Activated CD4-positive, alpha-beta T cell treated with anti-CD3 and anti-CD28 coated beads, Interleukin-2, amount 10 ng/mL, durations not matched to agents 7 days and 5 days (primary cell): ENCODE measurements around the gene RIPK4. TPM values are rescaled to one million over a fixed set of nuclear protein-coding genes. Genes with fewer than 3 reads are reported as not detected.

Experiments
- CTCF ChIA-PET: fragments of 350-600 bp; sonication (Branson Sonifier 250); formaldehyde crosslinking; loops from one replicate; lab custom pipeline; 2021; ENCODE audit warnings: antibody characterized with exemption; lab: Charles Lee
- POLR2A ChIA-PET: fragments of 350-600 bp; sonication (Branson Sonifier 250); formaldehyde crosslinking; loops from one replicate; lab custom pipeline; 2021; ENCODE audit warnings: antibody characterized with exemption; lab: Charles Lee
- DNase-seq: peaks from one replicate; pipeline ENCODE4 v3.0.0-alpha.2; 2020
- H3K27ac Mint-ChIP-seq: one replicate; pipeline ENCODE4 v1.8.0; 2021; ENCODE audit warnings: mild to moderate bottlenecking, moderate library complexity, mixed read lengths
- H3K27me3 Mint-ChIP-seq: one replicate; pipeline ENCODE4 v1.8.0; 2021; ENCODE audit warnings: mixed read lengths
- H3K36me3 Mint-ChIP-seq: one replicate; pipeline ENCODE4 v1.8.0; 2021; ENCODE audit warnings: low read depth, mixed read lengths
- H3K4me1 Mint-ChIP-seq: one replicate; pipeline ENCODE4 v1.8.0; 2021; ENCODE audit warnings: mixed read lengths
- H3K4me3 Mint-ChIP-seq: one replicate; pipeline ENCODE4 v1.8.0; 2021; ENCODE audit warnings: mild to moderate bottlenecking, moderate library complexity, mixed read lengths
- H3K9me3 Mint-ChIP-seq: one replicate; pipeline ENCODE4 v1.8.0; 2021; ENCODE audit warnings: mixed read lengths
- total RNA-seq, 2 experiments: library from RNA; stranded (reverse); gene quantifications; one replicate each; pipeline ENCODE4 v1.2.3, GENCODE V29; 2021

Gene RIPK4
- total RNA-seq, 2 experiments from 2014 or later: 0.07 TPM; not detected in 1

GRCh38 chr21:41743321-41744027 lies 23.4 kb downstream of the RIPK4 start:
- ChIA-PET CTCF (interaction anchor here (1.5 kb wide), 1 partner anchor 19 kb away, joined by 4 read pairs; no protein-coding TSS in a partner anchor), POLR2A (no interaction called here)
- DNase-seq: no peak
- H3K36me3 Mint-ChIP-seq: no peaks in the 10 kb centered on the region
- H3K4me1 Mint-ChIP-seq: no peaks in the 10 kb centered on the region
- no peak overlapping the region for H3K27ac Mint-ChIP-seq
- no peaks in the 10 kb centered on the region for H3K9me3 Mint-ChIP-seq
- H3K27me3 Mint-ChIP-seq: no peaks in the 10 kb centered on the region
- no peak overlapping the region for H3K4me3 Mint-ChIP-seq

DNA sequence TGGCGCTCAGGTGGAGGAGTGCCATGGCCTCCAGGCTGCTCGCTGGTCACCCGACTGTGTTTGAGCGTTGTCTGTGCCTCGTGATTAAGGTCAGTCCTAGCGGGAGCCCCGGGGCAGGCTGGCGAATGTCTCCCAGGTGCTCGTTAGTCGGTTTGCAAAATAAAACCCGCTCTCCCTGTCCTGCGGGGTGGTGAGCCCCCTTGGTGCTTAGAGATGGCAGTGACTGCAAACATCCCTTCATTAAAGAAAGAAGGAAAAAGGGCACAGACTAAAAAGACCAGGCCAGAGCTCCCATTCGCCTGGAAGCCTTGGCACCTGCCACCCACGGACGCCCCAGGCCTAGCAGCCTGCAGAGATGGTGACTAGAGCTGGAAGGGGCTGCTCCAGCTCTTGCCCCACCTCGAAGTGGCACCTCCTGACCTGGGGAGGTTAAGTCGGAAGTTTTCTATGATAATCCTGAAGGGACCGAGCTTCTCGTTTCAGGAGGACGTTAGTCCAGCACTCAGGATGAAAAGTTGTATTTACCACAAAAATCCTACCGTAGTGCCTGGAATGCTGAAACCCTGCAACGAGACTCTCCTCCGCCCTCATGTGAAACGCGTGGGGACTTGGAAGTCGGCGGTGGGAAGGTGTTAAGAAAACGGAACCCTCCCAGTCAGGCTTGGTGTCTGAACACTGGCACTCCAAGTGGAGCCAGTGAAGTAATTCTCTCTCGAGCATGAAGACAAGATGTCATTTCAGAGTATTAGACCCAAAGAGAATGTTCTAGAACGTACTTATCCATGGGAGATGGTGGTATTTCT lies 24.6 kb downstream of the RIPK4 start:
- DNase-seq: no peak
- no peaks in the 10 kb centered on the region for H3K4me1 Mint-ChIP-seq
- no peak overlapping the region for H3K27ac Mint-ChIP-seq
- H3K9me3 Mint-ChIP-seq: no peaks in the 10 kb centered on the region
- no peak overlapping the region for H3K4me3 Mint-ChIP-seq
- POLR2A ChIA-PET: no interaction called here
- H3K27me3 Mint-ChIP-seq: no peaks in the 10 kb centered on the region
- CTCF ChIA-PET: interaction anchor here (0.6 kb wide), 1 partner anchor 585 kb away, joined by 3 read pairs; no protein-coding TSS in a partner anchor
- H3K36me3 Mint-ChIP-seq: no peaks in the 10 kb centered on the region

DNA sequence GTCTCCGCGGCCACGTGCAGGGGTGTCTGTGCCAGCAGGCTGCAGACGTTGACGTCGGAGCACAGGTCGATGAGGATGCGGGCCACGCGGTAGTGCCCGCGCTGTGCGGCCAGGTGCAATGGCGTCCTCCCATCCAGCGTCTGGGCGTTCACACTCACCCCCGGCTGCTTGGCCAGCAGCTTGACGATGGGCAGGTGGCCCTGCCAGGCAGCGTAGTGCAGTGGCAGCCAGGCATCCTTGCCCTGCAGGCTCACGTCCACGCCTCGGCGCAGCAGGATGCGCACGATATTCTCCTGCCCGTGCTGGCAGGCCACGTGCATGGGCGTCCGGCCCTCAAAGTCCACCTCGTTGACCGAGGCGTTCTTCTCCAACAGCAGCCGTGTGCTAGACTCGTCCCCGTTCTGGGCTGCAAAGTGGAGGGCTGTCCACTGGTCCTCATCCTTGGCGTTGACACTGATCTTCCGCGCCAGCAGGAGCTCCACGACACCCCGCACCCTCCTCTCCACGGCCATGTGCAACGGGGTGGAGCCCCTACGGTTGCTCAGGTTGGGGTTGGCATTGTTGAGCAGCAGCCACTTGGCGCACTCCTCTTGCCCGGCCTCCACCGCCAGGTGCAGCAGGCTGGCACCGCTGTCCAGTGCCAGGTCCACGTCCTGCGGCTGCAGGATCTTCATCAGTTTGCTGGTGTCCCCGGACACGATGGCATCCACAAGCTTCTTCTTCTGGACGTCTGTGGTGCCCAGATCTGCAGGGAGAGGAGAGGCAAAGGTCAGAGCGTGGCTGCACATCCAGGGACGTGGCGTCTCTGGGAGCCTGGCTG lies 25.4 kb downstream of the RIPK4 start:
- CTCF ChIA-PET: interaction anchor here (0.6 kb wide), 1 partner anchor 586 kb away, joined by 3 read pairs; no protein-coding TSS in a partner anchor
- no peaks in the 10 kb centered on the region for H3K27me3 Mint-ChIP-seq
- H3K36me3 Mint-ChIP-seq: no peaks in the 10 kb centered on the region
- no peaks in the 10 kb centered on the region for H3K4me1 Mint-ChIP-seq
- H3K27ac Mint-ChIP-seq: no peak overlapping the region
- POLR2A ChIA-PET: no interaction called here
- H3K9me3 Mint-ChIP-seq: peaks cover 2% of the 10 kb centered on the region
- H3K4me3 Mint-ChIP-seq: no peak overlapping the region
- DNase-seq: no peak

- ChIA-PET CTCF (no interaction called here), POLR2A (no interaction called here)
- Mint-ChIP-seq H3K27ac (no peak overlapping the region), H3K27me3 (no peaks in the 10 kb centered on the region), H3K36me3 (no peaks in the 10 kb centered on the region), H3K4me3 (no peak overlapping the region), H3K9me3 (peaks cover 2% of the 10 kb centered on the region), H3K4me1 (no peaks in the 10 kb centered on the region)
- no peak for DNase-seq
These were observed 26.1 kb downstream of the RIPK4 start for GRCh38 chr21:41740604-41741252.

DNA sequence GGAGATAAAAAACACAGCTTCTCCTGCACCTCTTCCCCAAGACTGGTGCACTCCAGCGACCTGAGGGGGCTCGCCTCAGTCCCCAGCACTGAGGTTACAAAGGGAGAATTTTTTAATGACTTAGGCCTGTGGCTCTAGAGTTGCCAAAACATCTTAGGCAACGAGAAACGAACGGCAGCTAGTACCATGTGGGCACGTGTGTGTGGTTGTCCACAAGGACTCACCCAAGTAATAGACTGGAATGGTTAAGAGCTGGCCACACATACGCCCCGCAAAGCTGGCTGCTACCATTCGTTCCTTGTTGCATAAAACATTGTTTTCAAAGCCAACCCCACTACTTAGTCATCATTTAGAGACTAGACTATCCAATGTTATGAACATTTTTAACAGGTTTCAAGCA lies 26.9 kb downstream of the RIPK4 start:
- no peaks in the 10 kb centered on the region for H3K36me3 Mint-ChIP-seq
- no peak overlapping the region for H3K27ac Mint-ChIP-seq
- H3K4me3 Mint-ChIP-seq: no peak overlapping the region
- DNase-seq: no peak
- H3K4me1 Mint-ChIP-seq: no peaks in the 10 kb centered on the region
- ChIA-PET POLR2A (no interaction called here), CTCF (no interaction called here)
- no peaks in the 10 kb centered on the region for H3K27me3 Mint-ChIP-seq
- H3K9me3 Mint-ChIP-seq: peaks cover 2% of the 10 kb centered on the region

DNA sequence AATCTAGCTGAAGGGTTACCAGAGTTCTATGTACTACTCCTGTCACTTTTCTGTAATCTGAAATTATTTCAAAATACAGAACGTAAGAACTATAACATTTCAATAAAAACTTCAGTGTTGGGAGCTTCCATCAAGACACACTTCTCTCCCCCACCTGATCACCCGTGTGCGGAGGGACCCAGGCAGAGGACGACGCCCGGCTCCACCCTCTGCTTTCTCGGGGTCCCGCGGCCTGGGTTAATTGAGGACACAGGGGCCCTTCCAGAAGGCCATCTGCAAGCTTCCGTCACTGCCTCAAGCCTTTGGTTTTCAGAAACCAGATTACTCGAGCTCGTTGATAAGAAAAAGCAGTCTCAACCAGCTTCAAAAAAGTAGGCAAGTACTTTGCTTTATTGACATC lies 27.8 kb downstream of the RIPK4 start:
- Mint-ChIP-seq H3K27ac (no peak overlapping the region), H3K9me3 (peaks cover 2% of the 10 kb centered on the region), H3K4me3 (no peak overlapping the region), H3K36me3 (no peaks in the 10 kb centered on the region), H3K4me1 (no peaks in the 10 kb centered on the region), H3K27me3 (no peaks in the 10 kb centered on the region)
- ChIA-PET POLR2A (no interaction called here), CTCF (no interaction called here)
- no peak for DNase-seq

DNA sequence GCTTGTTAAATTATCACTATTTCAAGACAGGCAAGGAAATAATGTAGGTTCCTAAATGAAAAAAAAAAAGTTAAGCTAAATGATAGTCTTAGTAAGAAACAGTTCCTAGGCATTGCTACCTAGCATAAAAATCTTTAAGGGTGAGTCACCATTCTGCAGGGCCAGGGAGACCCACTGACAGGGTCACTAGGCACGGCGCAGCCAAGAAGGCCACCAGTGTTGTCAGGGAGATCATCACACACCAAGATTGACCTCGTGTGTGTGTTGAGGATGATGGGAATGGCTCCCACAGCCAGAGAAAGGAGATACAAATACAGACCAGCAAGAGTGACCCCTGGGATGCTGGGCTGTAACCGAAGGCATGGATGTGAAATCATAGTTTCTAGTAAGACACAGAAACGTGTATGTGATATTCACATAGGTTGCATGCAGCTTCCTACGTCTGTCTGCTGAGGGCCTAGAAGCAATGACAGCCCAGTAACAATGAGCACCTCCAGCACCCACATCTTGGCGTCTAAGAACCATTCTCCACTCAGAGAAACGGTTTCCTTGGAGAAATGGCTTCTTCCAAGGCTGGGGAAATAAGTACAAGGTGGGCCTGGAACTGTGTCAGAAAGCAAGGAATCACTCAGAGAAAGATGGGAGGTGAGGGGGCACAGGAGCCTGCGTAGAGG lies 29.1 kb downstream of the RIPK4 start:
- H3K4me3 Mint-ChIP-seq: no peak overlapping the region
- H3K27ac Mint-ChIP-seq: no peak overlapping the region
- H3K36me3 Mint-ChIP-seq: no peaks in the 10 kb centered on the region
- no peaks in the 10 kb centered on the region for H3K4me1 Mint-ChIP-seq
- ChIA-PET POLR2A (no interaction called here), CTCF (no interaction called here)
- DNase-seq: no peak
- H3K27me3 Mint-ChIP-seq: peaks cover 3% of the 10 kb centered on the region
- peaks cover 2% of the 10 kb centered on the region for H3K9me3 Mint-ChIP-seq

GRCh38 chr21:41736423-41736822 lies 30.4 kb downstream of the RIPK4 start:
- Mint-ChIP-seq H3K27ac (no peak overlapping the region), H3K4me1 (no peaks in the 10 kb centered on the region), H3K9me3 (peaks cover 5% of the 10 kb centered on the region), H3K4me3 (no peak overlapping the region), H3K36me3 (no peaks in the 10 kb centered on the region), H3K27me3 (peaks cover 12% of the 10 kb centered on the region)
- no peak for DNase-seq
- ChIA-PET POLR2A (no interaction called here), CTCF (no interaction called here)

DNA sequence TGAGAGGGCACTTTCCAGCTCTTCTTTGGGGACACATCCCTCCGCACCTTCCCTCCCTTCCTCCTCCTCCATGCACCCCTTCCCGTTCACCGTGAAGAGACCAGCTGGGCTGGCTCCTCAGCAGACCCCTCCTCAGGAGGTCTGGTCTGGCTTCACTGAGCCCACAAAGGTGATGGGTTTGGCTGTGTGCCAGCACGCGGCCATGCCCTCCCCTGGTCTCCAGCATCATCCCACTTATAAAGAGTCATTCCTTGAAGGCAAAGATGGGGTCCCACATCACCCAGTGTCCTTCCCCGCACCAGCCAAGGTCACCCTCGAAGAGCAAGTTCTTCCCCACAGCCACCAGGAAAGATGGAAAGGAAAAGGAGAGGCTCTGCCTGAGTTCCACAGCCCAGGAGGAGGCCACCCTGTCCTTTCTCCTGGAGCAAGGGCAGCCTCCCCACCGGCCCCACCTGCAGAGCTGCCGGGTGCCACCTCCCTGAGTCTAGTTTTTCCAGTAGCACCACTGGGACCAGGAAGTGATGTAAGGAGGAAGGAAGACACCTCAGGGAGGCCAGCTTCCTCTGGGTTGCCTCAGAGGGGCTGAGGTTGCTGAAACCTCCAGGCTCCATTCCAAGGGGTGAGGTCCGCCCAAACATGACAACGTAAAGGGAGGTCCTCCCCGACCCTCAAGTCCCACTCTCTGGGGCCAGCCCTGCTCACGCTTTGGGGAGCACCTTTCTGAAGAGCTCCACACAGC lies 32.7 kb downstream of the RIPK4 start:
- H3K9me3 Mint-ChIP-seq: peaks cover 5% of the 10 kb centered on the region
- no peak overlapping the region for H3K4me3 Mint-ChIP-seq
- ChIA-PET POLR2A (no interaction called here), CTCF (no interaction called here)
- no peak overlapping the region for H3K27ac Mint-ChIP-seq
- H3K4me1 Mint-ChIP-seq: no peaks in the 10 kb centered on the region
- no peaks in the 10 kb centered on the region for H3K36me3 Mint-ChIP-seq
- H3K27me3 Mint-ChIP-seq: peaks cover 27% of the 10 kb centered on the region
- no peak for DNase-seq

DNA sequence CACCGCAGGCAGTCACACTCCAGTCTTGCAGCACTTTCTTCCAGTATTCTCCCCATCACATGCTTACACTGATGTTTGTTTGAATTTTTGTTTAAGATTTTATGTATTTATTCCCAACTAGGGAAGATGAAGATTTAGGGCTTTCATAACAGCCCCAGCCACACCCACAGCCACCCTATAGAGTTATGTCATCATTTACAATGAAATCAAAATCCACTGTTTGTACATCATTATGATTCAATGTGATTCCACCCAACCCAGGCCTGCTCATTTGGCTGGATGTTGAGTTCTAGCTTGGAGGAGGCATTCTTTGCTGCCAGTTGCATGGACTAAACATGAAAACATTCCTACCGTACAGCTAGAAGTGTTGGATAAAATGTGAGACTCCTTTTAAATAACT lies 35.8 kb downstream of the RIPK4 start:
- DNase-seq: no peak
- Mint-ChIP-seq H3K27ac (no peak overlapping the region), H3K4me1 (no peaks in the 10 kb centered on the region), H3K36me3 (no peaks in the 10 kb centered on the region), H3K27me3 (peaks cover 40% of the 10 kb centered on the region), H3K4me3 (no peak overlapping the region), H3K9me3 (peaks cover 3% of the 10 kb centered on the region)
- CTCF ChIA-PET: no interaction called here
- POLR2A ChIA-PET: no interaction called here

DNA sequence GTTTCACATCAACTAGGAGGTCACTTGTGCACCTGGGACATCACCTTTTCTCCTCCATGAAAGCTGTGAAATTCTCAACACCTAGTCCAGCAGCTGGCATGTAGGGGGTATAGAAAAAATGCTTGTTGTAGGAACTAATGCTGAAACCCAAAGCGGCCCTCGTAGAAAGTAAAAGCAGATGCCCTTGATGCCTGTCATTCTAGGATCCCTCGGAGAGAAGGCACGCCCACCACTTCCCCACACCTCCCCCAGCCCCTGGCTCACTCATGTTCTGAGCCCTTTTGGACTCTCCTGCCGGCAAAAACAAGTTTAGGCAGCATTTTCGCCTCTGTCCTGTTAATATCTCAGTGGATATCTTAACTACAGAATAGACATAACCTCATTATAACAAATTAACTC lies 36.5 kb downstream of the RIPK4 start:
- Mint-ChIP-seq H3K9me3 (peaks cover 3% of the 10 kb centered on the region), H3K36me3 (no peaks in the 10 kb centered on the region), H3K4me1 (no peaks in the 10 kb centered on the region), H3K4me3 (no peak overlapping the region), H3K27ac (no peak overlapping the region), H3K27me3 (peaks cover 47% of the 10 kb centered on the region)
- no peak for DNase-seq
- ChIA-PET POLR2A (no interaction called here), CTCF (no interaction called here)
